Cerebellar cortex (tissue), 1 donor: ENCODE measurements around the gene NPPB.
"Not testable (repeated sequence)": the region's sequence is repeated elsewhere in the genome, so short reads cannot be mapped to it uniquely, and the experiment has no call there.

ENCODE experiments used
- DNase-seq: peaks from one replicate; pipeline ENCODE4 v3.0.0-alpha.2; 2015; ENCODE audit warnings: low spot score

Gene NPPB

DNA sequence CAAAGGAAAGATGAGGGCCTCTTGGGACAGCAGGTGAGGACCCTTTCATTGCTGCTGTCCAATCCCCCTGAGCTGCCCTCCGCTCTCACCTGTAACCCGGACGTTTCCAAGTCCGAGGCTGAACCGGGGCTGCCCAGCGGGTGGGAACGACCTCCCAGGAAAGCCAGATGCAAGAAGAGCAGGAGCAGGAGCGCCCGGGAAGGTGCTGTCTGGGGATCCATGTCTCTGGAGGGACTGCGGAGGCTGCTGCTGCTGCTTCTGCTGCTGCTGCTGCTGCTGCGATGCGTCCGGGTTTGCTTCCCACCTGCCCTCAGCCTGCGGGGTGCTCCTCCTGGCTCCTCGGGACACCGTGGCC, at the start of gene NPPB:
NPPB (minus strand) TSS at position 333 of the 355 bp plus-strand sequence; CDS start at position 221, 112 bp downstream.
- DNase-seq, result no peak

- peak; percentile 97 for DNase-seq
These were observed 49.4 kb upstream of the NPPB start for GRCh38 chr1:11908095-11908675.

- peak; percentile 97 for DNase-seq
These were observed 48.7 kb upstream of the NPPB start for GRCh38 chr1:11907275-11908094.

- DNase-seq, result no peak
These were observed 48.1 kb upstream of the NPPB start for GRCh38 chr1:11906870-11907269.

- no peak for DNase-seq
These were observed 46.2 kb upstream of the NPPB start for GRCh38 chr1:11904978-11905377.

GRCh38 chr1:11904156-11904555, 45.4 kb upstream of the NPPB start:
- not testable (repeated sequence) for DNase-seq

GRCh38 chr1:11903210-11903609, 44.5 kb upstream of the NPPB start:
- no peak for DNase-seq

DNA sequence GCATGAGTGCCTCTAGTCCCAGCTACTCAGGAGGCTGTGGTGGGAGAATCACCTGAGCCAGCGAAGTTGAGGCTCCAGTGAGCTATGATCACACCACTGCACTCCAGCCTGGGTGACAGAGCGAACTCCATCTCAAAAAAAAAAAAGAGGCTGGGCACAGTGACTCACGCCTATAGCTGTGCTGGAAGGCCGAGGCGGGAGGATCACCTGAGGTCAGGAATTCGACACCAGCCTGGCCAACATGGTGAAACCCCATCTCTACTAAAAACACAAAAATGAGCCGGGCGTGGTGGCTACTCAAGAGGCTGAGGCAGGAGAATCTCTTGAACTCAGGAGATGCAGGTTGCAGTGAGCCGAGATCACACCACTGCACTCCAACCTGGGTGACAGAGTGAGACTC, 42.7 kb upstream of the NPPB start:
- DNase-seq, result not testable (repeated sequence)

DNA sequence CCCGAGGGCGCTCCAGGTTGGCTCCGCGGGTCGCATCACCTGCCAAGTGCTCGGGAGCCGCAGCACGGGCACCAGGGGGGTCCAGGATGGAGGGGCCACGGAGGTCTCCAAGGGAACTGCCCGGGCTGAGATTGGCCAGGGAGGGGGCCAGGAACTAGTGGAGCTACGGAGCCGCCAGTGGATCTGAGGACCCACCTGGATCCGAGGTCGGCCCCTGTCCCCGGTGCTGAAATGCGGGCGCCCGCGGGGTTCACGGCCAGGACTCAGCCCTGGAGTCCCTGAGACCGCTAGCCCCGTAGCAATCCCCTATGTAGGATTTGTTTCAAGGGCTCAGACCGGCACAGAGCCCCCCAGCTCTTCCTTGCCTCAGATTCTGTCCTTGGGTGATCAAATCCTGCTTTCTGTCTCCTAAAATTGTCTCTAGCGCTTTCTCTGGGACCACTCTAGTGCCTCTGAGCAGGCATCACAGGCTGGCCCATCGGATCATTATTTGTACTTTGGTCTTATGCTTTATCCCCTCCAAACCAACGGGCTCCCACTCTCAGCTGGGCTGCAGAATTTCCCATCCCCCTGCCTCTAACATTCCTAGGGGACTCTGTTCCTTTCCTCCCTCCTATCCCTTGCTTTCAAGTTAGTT, 40.2 kb upstream of the NPPB start:
- no peak for DNase-seq

- DNase-seq, result no peak
These were observed 39.5 kb upstream of the NPPB start for GRCh38 chr1:11898086-11898785.

GRCh38 chr1:11894501-11894900, 35.8 kb upstream of the NPPB start:
- not testable (repeated sequence) for DNase-seq

DNA sequence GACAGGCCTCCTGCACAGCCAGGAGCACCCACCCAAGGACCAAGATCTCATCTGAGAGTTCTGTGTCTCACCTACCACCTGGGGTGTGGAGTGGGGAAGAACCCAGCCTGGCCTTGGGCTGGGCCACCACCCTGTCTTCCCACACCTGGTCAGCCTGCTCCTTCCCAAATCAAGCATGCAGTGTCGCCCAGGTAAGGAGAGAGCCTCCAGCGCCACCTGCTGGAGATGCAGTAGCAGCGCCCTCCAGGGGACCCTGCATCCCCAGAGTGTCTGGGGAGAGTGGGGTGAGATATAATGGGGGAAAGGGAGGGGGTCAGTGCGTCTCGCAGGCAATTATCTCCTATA, 35.1 kb upstream of the NPPB start:
- peak; percentile 52 for DNase-seq

DNA sequence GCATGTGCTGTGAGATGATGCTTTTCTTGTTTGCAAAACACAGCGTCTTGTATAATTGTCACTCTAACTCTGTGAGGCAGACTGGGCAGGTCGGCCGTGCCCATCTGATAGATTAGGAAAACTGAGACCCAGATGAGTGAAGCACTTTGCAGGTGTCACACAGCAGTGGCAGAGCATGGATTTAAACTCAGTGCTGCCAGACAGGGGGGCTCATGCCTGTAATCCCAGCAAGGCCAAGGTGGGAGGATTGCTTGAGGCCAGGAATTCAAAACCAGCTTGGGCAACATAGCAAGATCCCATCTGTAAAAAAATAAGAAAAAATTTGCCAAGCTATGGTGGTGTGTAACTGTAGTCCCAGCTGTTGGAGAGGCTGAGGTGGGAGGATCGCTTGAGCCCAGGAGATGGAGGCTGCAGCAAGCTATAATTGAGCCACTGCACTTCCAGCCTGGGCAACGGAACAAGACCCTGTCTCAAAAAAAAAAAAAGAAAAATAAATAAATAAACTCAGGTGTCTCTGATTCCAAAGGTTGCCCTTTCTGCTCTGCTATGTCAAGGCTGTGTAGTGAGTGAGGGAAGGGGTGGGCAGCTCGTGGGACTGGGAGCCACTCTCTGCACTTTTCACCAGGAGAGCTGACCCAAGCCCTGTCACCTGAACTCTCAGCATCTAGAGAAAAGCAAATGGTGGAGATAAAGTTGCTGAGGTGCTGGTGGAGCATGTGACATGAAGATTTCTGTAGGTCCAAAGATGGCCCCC, 32.9 kb upstream of the NPPB start:
- DNase-seq, result no peak

GRCh38 chr1:11888877-11889208, 30.1 kb upstream of the NPPB start:
- no peak for DNase-seq

DNA sequence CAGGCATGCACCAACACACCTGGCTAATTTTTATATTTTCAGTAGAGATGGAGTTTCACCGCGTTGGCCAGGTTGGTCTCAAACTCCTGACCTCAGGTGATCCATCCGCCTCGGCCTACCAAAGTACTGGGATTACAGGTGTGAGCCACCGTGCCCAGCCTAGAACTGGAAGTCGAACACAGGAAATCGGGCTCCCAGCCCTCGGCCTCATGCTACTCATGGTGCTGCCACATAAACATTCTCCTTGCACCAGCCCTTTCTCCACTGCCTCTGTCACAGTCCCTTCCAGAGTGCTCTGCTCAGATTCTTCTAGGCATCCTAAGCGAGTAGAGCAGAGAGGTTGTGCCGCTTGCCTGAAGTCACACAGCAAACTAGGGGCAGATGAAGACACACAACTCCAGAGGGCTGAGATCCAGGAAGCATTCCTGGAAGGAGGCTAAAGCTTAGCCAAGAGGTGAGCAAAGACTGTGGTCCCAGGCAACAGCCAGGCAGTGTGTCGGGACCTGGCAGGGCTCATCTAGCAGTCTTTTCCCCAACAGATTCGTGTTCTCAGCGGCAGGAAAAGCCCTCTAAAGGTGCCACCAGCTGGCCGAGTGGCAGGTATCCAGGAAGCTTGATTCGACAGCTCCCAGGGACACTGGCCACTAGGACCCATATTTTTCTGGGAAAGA, 29.6 kb upstream of the NPPB start:
- peak; percentile 69 for DNase-seq

GRCh38 chr1:11887666-11888007, 28.9 kb upstream of the NPPB start:
- DNase-seq, result no peak

DNA sequence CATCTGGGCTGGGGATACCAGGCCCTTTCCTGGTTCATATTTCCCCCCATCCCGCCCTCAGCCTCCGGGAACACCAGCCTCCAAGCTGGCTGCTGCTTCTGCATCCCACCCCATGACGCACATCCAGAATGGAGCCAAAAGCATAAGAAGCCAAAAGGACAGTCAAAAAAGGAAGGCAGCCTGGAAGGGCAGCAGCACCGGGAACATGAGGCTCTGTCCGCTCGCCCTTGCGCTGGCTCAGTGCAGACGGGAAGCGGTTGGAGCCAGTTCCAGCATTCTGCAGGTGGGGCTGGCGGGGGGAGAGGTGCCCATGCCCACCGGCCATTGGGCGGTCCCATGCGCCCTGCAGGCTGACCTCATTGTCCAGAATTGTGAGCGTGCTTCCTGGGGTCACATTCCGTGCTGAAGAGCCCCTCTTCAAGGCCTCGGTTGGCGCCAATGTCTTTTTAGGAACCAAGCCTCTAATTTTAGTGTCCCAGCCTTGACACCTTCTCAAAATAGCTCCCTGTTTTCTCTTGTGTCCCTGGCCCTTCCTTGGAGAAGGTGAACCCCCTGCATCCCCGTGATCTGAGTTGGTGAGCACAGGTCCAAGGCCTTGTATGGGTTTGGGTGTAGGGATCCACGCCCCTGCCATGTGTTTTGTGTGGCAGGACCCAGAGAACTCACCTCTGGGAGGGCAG, 28.4 kb upstream of the NPPB start:
- no peak for DNase-seq

- no peak for DNase-seq
These were observed 27.2 kb upstream of the NPPB start for GRCh38 chr1:11885916-11886315.

DNA sequence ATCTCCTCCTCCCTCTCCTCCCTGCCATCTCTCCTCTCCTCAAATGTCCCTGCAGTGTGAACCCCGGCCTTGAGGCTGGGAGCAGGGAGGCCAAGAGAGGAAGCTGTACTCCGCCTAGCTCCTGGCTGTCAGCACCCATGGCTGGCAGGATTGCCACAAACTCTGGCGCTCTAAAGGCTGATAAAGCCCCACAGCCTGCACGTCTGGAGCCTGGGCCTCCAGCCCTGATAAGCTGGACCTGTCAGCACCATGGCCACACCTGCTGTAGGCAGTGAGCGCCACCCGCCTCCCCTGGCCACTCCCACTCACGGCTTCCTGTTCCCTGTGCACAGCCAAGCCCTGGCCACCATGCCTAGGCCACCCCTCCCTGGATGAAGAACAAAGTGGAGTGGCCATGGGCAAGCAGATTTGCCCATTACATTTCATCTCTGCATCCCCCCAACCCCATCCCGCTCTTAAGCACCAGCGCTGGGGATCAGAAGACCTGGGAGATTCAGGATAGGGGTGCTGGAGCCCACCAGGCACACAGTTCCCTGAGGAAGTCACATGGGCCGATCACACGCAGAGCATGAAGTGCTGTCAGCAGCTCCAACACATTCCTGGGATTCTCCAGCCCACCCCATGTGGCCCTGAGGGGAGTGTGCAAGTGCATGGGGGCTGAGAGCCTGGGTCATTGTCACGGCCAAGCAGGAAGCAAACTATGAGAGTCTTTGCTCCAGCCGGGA, 24.2 kb upstream of the NPPB start:
- DNase-seq, result no peak

DNA sequence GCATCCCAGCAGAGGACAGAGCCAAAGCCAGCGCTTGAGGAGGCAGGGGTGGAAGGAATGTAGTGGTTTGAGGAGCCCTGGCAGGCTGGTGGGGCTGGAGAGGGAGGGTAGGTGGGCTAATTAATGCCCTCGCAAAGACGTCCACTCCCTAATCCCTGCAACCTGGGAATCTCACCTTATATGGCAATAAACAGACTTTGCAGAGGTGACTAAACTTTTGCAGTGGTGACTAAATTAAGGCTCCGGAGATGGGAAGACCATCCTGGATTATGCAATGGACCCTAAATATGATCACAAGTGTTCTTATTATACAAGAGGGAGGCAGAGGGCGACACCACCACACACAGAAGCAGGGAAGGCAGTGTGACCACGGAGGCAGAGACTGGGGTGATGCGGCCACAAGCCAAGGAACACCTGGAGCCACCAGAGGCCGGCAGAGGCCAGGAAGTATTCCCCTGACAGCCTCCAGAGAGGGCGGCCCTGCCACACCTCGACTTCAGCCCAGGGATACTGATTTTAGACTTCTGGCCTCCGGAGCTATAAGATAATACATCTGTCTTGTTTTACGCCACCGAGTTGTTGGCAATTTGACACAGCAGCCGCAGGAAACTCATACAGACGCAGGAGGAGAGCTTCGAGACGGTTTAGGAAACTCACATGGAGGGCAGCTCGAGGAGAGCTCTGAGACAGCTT, 23.1 kb upstream of the NPPB start:
- DNase-seq, result no peak
